HG03108 (cell line): Measurements from ENCODE around the gene STX8.
A peak's percentile ranks its signal among the peaks of the same experiment; 100 is the strongest.
"Not testable (repeated sequence)": the region's sequence is repeated elsewhere in the genome, so short reads cannot be mapped to it uniquely, and the experiment has no call there.

Experiments
- ATAC-seq: cut with Tn5 transposase; IDR thresholded peaks from one replicate; pipeline ENCODE4 v1.9.1; 2021; ENCODE audit warnings: moderate library complexity; ENCODE audit not compliant: unreplicated experiment

Gene STX8, protein sequence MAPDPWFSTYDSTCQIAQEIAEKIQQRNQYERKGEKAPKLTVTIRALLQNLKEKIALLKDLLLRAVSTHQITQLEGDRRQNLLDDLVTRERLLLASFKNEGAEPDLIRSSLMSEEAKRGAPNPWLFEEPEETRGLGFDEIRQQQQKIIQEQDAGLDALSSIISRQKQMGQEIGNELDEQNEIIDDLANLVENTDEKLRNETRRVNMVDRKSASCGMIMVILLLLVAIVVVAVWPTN

DNA sequence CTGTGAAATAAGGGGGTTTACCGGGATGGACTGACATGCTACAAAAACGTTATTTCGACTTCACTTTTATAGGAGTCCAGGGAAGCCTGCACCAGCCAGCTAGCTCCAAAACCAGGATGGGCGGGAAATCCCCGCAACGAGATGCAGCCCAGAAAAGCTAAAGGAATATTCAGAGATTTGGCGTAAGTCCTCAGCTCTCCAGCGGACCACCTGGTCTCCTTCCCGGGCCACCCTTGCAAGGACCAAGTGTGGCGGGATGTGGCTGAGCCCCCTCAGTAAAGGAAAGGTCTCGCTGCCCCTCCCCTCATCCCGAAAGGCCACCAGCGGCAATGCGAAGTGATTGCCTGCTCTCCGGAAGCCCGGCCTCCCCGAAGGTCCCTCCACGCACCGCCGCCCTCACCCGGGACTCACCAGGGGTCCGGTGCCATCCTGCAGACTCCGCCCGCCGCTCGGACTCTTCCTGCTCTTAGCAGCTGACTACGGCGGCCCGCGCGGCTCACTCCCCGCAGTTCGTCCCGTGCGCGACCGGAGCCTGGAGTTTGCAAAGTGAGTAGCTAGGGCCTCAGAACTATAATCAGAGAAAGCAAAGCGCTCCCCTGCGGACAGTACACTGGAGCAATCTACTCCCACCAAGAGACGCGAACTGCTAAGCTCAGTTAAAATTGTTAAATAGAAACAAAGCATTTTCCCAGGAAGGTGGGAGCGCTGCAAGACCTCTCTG is at the start of gene STX8:
Gene STX8 (minus strand): TSS at position 440 of the 721 bp plus-strand sequence. CDS start 12 bp downstream, at position 428.
- ATAC-seq: peak; percentile 79

DNA sequence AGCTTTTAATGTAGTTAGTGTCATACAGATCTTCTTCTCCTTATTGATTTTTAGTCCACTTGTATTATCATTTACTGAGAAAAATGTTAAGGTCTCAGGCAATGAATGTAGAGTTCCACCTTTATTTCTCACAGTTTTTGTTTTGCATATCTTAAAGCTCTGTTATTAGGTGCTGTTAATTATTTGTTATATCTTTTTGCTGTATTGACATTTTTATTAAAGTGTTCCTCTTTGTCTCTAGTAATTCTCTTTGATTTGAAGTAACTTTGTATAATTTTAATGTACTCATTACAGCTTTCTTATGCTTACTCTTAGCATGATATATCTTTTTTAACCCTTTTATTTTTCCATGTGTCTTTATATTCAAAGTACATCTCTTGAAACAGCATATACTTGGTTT is 47.3 kb upstream of the STX8 start:
- ATAC-seq: no peak

- no peak for ATAC-seq
These were observed 39.9 kb upstream of the STX8 start for GRCh38 chr17:9615486-9615885.

- ATAC-seq: no peak
These were observed 36.4 kb upstream of the STX8 start for GRCh38 chr17:9612006-9612405.

DNA sequence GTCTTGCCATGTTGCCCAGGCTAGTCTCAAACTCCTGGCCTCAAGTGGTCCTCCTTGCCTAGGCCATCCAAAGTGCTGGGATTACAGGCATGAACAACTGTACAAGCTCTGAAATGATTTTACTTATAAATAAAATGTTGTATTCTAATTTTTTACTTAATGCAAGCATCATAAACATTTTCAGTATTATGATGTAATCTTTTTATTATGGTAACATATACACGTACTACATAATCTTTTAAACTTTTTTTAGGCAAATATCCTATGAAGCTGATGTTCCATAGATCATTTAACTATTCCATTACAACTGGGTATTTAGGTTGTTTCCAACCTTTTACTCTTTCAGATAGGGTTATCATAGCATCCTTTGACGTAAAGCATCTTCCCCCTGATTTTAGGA is 35.9 kb upstream of the STX8 start:
- ATAC-seq: no peak

- ATAC-seq: not testable (repeated sequence)
These were observed 31.4 kb upstream of the STX8 start for GRCh38 chr17:9607058-9607457.

DNA sequence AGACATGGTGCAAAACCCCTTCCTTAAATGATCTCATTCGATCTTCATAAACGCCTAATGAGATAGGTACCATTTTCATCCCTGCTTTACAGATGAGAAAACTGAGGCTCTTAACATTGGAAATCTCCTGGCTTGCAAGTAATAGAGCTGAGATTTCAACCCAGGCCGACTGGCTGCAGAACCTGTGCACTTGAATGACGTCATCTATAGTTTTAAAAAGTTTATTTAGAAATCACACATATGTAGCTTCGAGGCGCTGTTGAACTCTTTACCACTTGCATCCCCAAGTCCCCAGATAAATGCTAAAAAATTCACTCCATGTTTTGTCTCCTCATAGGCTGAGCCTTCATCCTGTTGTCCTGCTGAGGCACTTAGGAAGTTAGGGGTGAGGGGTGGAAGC is 30.8 kb upstream of the STX8 start:
- ATAC-seq: no peak

DNA sequence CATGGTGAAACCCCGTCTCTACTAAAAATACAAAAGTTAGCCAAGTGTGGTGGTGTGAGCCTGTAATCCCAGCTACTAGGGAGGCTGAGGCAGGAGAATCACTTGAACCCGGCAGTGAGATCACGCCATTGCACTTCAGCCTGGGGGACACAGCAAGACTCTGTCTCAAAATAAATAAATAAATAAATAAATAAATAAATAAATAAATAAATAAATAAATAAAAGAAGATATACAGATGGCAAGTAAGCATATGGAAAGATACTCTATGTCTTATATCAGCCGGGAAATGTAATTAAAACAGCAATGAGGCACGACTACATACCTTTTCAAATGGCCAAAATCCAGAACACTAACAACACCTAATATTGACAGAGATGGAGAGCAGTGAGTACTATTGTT is 29.0 kb upstream of the STX8 start:
- not testable (repeated sequence) for ATAC-seq

GRCh38 chr17:9598661-9599060 is 23.0 kb upstream of the STX8 start:
- ATAC-seq: no peak

- ATAC-seq: not testable (repeated sequence)
These were observed 22.0 kb upstream of the STX8 start for GRCh38 chr17:9597638-9598037.

GRCh38 chr17:9594065-9594464 is 18.4 kb upstream of the STX8 start:
- ATAC-seq: no peak

DNA sequence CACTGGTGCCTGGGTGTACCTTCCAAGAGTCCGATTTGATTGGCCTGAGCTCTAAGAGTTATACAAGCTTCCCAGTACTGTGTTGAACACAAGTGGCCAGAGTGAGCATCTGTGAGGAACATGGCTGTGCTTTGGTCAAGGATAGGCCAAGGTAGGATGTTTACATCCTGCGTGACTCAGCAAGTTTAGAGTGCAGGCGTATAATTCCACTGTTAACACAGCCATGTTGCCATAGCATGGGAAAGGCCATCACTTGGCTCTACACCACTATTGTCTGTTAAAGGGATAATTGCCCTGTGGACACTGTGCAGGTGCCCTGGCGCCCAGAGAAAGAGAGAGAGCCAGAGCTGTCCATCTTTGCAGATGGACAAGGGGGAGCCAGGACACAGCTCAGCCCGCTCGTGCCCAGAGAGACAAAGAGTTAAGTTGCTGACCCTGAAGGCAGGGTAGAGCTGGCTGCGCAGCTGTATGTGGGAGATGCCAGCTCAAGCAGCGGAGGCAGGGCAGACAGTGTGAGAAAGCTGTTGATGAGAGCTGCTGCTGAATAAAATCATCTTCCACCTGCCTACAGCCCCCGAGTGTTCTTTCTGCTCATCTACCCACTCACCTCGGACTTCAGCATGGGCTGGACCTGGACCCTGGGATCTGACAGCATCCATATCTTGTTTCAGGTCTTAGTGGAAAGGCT is 12.5 kb upstream of the STX8 start:
- ATAC-seq: no peak

DNA sequence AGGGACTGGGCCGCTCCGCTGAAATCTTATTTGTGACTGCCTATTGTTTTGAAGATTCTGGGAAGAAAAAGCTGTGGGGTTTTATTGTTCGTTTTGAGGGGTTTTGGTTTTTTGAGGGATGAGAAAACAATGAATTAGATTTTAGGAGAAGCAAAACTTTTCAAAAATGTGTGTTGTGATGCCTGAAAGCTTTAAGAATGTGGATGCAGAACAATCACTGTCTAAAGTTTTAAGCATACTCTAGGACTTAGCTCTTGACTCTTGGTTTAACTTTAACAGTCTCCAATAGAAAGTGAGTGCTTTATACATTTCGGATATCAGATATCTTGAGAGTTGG is 1.7 kb upstream of the STX8 start:
- ATAC-seq: no peak

DNA sequence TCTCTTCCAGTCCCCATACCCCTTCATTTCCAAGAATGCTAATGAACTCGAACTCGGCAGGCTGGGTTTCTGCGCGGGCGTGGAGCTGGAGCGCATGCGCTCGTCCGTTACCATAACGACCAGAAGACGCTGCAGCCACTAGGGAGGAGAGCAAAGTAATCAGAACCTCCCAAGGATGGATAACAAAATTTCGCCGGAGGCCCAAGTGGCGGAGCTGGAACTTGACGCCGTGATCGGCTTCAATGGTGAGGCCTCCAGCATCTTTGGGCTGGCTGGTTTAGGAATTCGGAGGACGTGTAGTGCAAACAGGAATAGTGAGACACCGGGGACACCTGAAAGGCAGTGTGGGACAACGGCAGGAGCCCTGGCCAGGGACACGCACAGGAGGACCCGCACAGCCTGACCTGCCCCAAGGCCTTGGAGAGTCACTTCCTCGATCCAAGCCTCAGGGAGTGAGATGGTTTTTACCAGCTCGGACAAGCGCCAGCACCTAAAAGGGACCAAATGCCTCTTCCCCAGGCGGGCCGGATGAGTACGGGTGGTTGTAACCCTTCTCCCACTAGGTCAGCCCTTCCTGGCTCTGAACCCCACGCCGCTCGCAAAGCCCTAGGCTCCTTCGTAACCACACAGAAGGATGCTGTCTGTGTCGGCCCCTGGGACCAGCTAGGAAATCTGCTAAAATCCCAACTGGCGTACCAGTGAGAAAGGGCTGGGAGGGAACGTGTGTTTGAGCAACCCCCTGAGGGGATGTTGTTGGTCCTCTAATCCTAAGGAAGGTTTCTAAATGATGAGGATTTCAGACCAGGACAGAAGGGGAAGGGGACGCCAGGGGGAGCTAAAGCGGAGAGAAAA is 1.1 kb upstream of the STX8 start, which contains the start of gene CFAP52:
Gene CFAP52 (plus strand): TSS at position 122 of the 852 bp plus-strand sequence. CDS start 54 bp downstream, at position 176.
- no peak for ATAC-seq

DNA sequence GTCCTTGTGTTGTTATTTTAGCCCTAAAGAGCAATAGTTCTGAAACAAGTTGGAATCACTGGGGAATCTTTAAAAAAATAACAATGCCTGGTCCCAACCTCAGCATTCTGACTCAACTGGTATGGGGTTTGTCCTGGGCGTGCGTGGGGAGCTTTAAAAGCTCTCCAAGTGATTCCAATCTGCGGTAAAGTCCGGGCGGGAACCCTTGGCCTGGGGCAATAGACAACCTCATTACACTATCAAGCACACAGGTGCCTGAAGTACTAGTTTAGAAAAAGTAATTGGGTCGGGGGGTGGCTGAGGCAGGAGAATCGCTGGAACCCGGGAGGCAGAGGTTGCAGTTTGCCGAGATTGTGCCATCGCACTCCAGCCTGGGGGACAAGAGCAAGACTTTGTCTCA is 4.4 kb downstream of the STX8 start:
- ATAC-seq: no peak

GRCh38 chr17:9568957-9569588 is 6.5 kb downstream of the STX8 start:
- ATAC-seq: no peak

DNA sequence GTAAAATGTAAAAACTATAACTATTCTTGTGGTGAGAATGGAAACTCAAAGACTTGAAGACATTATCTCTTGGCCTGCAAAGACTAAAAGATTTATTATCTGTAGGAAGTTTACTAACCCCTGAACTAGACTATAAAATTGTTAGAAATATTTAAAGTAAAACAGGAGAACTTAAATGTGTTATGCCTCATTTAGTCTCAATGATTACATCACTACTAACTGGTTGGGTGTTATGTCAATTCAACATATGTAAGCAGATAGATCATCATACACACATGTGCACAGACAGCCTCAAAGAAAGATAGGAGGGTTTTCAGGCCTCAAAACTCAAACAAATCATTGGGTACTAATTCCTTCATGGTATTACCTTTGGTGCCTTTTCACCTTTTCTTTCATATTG is 7.6 kb downstream of the STX8 start:
- ATAC-seq: no peak

DNA sequence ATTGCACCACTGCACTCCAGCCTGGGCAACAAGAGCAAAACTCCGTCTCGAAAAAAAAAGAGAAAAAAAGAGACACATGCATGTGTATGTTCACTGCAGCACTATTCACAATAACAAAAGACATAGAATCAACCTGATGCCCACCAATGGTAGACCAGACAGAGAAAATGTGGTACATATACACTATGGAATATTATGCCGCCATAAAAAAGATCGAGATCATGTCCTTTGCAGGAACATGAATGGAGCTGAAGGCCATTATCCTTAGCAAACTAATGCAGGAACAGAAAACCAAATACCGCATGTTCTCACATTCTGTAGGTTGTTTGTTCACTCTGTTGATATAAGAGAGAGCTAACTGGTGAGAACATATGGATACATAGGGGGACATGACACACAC is 8.9 kb downstream of the STX8 start:
- not testable (repeated sequence) for ATAC-seq

GRCh38 chr17:9566067-9566466 is 9.6 kb downstream of the STX8 start:
- no peak for ATAC-seq

DNA sequence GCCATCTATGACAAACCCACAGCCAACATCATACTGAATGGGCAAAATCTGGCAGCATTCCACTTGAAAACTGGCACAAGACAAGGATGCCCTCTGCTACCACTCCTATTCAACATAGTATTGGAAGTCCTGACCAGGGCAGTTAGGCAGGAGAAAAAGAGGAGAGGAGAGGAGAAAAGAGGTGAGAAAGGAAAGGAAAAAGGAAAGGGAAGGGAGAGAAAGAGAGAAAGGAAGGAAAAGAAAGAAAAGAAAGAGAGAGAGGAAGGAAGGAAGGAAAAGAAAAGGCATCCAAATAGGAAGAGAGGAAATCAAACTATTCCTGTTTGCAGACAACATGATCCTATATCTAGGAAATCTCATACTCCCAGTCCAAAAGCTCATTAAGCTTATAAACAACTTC is 11.5 kb downstream of the STX8 start:
- no peak for ATAC-seq

- ATAC-seq: no peak
These were observed 17.8 kb downstream of the STX8 start for GRCh38 chr17:9557857-9558256.
